Activated effector memory CD4-positive, alpha-beta T cell treated with Interleukin-2 at 50 U/mL for 16 hours (primary cell): ENCODE measurements around the gene TRAF2.
"Not testable (repeated sequence)": the region's sequence is repeated elsewhere in the genome, so short reads cannot be mapped to it uniquely, and the experiment has no call there.

Experiments used
- DNase-seq: peaks from one replicate; pipeline ENCODE4 v3.0.0-alpha.2; 2020

The TRAF2 gene, protein sequence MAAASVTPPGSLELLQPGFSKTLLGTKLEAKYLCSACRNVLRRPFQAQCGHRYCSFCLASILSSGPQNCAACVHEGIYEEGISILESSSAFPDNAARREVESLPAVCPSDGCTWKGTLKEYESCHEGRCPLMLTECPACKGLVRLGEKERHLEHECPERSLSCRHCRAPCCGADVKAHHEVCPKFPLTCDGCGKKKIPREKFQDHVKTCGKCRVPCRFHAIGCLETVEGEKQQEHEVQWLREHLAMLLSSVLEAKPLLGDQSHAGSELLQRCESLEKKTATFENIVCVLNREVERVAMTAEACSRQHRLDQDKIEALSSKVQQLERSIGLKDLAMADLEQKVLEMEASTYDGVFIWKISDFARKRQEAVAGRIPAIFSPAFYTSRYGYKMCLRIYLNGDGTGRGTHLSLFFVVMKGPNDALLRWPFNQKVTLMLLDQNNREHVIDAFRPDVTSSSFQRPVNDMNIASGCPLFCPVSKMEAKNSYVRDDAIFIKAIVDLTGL

DNA sequence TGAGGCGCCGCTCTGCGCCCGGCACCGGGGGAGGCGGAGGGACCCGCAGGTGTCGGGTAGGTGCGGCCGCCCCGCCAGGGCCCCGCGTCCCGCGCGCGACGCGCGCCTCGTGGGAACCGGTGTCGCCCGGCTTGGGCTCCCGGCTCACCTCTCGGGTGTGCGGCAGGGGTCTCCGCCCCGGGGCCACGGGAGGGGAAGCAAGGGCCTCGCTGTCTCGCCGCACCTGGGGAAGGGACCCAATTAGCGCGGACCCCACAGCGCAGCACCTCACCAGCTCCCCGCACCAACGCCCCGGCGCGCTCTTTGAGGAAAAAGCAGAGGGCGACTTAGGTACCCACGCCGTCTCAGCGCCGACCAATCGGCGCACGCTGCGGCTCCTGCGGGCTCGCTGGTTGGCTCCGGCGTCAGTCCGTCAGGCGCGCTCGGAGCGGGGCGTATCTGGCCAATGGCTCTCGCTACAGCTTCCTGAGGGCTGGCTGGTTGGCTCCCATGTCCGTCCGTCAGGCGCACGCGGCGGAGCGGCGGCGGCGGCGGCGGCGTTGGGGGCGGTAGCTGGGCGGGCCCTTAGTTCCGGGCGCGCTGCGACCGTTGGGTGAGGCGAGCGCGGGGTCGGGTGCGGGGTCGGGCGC, at the start of gene TRAF2:
Gene TRAF2, plus strand, starts transcription at position 567 of the 629 bp plus-strand sequence. CDS start 12,225 bp downstream, outside the sequence.
- DNase-seq: peak; percentile 98

DNA sequence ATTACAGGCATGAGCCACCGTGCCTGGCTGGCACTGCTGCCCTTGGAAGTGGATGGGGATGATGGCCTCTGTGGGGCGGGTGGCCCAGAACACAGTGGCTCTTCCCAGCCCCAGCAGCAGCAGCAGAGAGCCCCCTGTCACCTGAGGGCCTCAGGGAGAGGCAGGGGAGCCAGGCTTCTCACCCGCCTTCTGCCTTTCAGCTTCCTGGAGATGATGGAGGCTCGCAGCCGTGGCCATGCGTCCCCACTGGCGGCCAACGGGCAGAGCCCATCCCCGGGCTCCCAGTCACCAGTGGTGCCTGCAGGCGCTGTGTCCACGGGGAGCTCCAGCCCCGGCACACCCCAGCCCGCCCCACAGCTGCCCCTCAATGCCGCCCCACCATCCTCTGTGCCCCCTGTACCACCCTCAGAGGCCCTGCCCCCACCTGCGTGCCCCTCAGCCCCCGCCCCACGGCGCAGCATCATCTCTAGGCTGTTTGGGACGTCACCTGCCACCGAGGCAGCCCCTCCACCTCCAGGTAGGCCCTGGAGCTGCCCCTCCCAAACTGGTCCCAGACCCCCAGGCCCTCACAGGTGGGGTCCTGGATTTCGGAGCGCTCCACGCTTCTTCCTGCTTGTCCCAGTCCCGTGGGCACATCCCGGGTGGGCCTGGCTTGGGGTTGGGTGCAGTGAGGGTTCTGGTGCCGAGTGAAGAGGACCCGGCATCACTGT, 49.0 kb upstream of the TRAF2 start:
- DNase-seq: no peak

DNA sequence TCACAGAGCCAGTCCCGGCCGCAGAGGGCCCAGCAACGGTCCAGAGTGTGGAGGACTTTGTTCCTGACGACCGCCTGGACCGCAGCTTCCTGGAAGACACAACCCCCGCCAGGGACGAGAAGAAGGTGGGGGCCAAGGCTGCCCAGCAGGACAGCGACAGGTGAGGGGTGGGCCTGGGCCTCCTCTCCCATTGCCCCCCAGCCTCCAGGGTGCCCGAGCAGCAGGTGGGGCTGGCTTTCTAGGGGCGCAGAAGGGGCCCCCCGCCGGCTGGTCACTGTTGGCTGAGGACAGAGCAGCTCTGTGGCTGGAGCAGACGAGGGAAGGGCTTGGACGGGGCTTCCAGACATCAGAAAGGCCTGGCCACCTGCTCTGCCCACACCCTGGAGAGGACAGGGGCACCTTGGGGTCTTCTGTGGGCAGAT, 48.4 kb upstream of the TRAF2 start:
- DNase-seq: not testable (repeated sequence)

DNA sequence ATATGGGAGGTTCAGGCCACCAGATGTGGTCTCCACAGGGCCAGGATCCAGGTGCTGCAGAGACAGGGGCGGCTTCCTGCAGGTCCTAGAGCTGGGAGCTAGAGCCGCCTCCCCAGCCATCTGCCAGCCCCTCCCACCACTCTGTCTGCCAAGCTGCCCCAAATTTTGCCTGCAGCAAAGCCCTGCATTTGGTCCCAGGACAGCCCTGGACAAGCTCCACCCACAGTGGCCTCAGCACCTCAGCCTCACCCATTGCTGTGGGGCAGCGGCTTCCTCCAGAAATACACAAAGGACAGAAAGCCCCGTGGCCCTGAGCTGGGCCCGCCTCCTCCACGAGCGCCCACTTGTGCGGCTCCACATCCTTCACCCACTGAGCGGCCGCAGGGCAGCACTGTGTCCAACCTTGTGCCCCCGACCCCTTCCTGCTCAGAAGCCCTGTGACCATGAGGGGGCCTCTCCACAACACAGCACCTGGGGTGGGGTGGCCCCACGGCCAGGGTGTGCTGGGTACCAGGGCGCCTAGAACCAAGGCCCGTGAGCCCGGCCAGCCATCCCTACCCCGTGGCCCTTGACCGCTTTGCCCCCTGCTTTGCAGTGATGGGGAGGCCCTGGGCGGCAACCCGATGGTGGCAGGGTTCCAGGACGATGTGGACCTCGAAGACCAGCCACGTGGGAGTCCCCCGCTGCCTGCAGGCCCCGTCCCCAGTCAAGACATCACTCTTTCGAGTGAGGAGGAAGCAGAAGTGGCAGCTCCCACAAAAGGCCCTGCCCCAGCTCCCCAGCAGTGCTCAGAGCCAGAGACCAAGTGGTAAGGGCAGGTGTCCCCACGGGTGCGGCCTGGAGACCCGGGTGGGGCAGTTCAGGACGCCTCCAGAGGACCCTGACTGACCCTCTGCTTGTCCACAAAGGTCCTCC, 47.7 kb upstream of the TRAF2 start:
- DNase-seq: no peak

DNA sequence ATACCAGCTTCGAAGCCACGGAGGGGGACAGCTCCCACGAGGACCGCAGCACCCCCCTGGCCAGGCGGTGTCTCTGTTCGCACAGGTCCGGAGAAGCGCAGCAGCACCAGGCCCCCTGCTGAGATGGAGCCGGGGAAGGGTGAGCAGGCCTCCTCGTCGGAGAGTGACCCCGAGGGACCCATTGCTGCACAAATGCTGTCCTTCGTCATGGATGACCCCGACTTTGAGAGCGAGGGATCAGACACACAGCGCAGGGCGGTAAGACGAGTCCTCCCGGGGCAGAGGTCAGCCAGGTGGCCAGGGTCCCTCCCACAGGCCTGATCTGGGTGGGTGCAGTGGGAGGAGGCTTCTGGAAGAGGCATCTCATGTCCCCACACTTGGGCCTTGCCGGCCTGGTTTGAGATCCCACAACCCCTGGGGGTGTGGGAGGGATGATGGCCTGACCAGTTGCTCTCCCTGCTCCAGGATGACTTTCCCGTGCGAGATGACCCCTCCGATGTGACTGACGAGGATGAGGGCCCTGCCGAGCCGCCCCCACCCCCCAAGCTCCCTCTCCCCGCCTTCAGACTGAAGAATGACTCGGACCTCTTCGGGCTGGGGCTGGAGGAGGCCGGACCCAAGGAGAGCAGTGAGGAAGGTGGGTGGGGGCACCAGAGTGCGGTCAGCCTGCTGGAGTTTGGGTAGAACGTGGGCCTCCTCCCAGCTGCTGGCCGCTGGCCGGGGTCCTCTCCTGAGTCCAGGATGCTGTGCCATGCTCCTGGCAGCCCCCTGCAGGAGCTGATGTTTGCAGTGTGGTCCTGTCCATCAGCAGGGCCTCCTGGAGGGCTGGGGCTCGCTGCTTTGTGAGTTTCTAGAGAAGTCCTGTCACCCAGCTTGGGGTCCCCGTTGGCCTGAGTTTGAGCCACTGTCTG, 46.8 kb upstream of the TRAF2 start:
- DNase-seq: no peak

DNA sequence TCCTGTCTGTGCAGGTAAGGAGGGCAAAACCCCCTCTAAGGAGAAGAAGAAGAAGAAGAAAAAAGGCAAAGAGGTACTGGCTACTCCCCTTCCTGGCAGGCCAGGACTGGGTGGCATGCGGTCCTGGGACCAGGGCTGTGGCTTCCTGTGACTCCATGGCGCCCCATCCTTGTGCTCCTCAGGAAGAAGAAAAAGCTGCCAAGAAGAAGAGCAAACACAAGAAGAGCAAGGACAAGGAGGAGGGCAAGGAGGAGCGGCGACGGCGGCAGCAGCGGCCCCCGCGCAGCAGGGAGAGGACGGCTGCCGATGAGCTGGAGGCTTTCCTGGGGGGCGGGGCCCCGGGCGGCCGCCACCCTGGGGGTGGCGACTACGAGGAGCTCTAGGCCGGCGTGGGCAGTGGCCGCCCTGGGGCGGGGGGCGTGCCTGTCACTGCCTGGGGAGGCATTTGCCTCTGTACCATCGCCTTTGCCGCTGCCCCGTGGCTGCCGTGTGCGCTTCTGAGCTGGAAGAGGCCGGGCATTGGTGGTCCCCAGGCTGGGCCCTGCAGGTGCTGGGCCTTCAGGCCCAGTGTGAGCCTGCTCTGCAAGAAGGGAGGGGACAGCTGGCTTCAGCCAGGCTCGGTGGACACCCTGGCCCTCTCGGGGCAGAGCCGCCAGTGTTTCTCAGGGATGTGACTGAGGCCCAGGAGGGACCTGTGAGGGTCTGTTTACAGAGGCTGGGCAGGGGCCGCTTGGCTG, 46.0 kb upstream of the TRAF2 start:
- no peak for DNase-seq

DNA sequence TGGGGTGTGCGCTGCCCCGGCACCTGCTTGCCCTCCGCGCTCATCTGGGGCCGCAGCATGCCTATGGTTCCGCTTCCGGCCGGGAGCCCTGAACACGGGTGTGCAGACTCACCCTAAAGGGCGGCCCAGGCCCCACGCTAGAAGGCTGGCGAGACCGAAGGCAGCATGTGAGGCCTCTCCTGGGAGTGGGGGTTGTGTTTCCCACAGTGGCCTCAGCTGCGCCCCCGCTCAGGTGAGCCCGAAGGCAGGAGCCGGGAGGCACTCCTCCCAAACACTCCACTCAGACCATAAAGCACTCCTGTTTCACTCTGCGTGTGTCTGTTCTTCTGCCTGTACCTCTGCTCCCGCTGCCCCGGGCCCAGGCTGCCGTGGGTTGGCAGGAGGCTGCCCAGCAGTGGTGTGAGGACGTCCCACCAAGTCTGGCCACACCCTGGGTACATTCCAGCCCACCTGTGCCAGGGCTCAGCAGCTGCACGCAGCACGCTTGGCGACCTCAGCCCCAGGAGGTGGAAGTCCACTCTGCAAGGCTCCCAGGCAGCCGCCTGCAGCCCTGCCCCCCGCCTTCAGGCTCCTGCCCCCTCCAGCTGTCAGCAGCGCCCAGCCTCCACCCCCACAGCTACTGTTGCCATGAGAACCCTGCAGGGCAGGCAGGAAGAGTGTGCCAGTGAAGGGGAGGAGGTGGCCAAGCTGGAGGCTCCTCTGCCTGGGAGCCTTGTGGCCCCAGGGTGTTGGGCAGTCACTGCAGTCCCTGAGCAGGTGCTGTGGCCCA, 45.3 kb upstream of the TRAF2 start:
- no peak for DNase-seq

DNA sequence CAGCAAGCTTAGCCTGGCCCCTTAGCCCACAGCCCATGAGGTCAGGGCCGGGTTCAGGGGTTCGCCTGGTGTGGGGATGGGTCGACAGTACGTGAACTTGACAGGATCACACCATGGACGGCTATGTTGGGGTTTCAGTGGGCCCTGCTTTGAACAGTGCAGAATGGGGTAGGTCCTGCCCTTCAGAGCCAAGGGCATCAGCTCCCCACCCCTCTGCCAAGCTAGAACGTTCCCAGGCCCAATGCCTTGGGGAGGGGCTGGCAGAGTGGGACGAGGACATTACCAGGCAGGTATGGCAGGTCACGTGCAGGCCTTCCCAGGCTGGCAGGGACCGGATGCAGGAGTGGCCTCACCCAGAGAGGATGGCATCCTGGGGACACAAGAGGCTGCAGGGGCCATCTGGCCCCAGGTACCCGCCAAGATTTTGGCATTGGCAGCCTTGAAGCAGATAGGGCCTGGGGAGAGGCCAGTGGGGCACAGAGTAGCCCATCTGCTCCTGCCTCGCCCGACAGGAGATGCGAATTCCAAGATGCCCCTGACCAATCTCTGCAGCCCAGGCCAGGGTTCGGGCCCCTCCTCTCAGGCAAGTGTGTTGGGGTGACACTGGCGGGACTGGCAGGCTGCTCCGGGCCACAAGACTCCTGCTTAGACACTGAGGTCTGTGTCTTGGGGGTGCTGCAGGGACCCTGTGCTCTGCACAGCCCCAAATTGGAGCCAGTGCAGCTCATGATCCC, 44.5 kb upstream of the TRAF2 start:
- not testable (repeated sequence) for DNase-seq

DNA sequence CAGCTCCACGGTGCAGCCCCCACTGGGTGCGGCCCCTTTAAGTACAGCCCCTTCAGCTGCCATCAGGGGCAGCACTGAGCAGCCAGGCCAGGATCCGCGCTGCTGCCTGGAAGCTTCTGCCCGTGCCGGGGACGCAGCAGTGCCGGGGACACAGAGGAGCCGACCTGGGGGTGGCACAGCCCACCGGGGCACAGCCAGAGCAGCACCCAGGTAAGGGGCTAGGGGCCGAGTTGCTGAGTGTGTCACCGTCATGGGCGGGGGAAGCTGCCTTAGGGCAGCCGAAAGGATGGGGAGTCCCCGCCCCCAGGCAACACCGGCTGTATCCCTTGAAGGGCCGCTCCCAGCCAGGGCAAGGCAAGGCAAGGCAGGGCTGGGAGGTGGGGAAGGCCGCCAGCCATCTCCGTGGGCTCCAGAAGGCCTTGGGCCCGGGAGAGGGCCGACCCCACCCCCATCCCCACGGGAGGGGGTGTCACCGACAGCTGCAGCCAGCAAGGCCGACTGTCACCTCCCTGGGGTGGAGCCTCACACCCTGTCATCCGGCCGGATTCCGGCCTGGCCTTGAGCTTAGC, 43.9 kb upstream of the TRAF2 start, which contains the start of gene AJM1:
Gene AJM1, plus strand, starts transcription at position 99 of the 569 bp plus-strand sequence. CDS start 1,937 bp downstream, outside the sequence.
- DNase-seq: peak; percentile 72

DNA sequence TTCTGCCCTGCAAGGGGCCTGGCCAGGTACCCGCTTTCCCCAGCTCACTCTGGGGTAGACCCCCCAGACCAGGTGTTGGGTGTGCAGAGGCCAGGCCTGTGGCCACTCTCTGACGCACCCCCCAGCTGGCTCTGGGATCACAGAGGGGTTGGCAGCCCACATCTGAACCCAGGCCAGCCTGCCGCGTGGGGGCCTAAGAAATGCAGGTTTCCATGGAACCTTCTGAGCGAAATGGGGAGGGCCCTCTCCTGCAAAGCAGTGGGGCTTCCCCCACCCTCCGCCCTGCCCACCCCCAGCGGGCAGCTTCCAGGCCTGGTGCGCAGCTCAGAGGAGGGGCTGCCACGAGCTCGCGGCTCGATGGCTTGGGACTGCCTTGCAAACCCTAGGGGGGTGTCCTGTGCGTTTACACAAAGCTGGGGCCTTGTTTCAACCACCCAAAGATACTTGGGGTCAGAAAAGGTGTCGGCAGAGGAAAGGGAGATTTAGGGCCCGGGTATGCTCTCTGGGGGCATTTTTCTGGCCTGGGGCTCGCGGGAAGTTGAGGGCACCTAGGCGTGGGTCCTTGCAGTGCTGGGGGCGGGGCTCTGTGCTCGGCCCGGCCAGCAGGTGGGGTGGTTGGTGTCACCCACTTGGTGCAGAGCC, 43.0 kb upstream of the TRAF2 start:
- not testable (repeated sequence) for DNase-seq

DNA sequence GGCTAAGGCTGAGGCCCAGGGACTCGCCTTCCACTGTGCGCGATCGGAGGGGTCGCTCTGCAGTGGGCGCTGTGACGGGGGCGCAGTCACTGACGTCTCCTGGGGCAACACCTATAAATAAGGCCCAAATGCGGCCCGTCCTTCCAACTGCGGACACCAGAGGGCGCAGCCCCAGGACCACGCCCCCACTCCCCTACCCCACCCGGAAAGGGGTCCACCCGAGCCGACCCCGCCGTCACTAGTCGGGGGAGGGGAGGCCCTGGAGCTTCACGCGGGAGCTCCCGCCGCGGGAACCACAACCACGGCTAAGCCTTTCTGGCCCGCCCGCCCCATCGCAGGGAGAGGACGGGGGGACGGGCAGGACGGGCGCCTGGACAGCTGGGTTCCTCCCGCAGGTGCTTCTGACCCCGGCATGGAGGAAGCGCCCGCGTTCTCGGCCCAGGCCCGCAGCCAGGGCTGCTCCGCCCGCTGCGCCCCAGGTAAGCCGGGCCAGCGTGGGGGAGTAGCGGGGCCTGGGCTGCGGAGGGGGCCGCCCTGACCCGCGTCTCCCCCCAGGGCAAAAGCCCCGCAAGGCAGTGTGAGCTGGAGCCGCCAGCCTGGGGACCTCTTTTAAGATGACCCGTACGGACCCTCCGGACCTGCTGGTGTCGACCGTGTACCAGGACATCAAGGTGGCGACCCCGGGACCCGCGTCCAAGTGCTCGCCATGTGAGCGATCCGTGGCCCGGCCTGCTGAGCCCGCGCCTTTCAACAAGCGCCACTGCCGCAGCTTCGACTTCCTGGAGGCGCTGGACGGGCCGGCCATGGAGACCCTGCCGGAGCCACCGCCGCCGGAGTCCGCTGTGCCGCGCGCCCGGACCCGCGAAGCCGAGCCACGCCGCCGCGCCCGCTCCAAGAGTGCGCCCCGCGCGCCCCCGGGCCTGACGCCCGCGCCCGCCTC, 42.2 kb upstream of the TRAF2 start:
- DNase-seq: peak; percentile 39

DNA sequence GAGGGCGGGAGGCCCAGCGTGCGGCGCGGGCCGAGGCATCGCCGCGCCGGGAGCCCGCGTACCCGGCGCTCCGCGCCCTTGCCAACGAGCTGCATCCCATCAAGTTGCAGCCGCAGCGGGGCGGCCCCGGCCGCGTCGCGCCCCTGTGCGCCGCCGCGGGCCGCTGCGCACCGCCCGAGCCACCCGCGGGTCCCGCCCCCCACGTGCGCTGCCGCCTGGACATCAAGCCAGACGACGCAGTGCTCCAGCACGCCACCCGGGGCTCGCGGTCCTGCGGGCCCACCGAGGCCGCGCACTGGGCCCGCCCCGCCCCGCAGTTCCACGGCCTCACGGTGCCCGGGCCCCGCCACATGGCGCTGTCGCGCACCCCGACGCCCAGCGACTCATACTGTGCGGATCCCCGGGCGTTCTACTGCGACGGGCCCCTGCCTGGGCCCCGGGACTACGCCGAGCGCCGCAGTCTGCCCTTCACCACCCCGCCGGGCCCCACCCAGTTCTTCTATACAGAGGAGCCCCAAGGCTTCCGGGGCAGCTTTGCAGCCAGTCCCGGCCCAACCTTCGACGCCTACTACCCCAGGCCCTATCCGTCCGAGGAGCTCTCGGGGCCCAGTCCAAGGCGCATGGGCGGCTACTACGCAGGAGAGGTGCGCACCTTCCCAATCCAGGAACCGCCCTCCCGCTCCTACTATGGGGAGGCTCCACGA, 41.4 kb upstream of the TRAF2 start:
- DNase-seq: no peak

DNA sequence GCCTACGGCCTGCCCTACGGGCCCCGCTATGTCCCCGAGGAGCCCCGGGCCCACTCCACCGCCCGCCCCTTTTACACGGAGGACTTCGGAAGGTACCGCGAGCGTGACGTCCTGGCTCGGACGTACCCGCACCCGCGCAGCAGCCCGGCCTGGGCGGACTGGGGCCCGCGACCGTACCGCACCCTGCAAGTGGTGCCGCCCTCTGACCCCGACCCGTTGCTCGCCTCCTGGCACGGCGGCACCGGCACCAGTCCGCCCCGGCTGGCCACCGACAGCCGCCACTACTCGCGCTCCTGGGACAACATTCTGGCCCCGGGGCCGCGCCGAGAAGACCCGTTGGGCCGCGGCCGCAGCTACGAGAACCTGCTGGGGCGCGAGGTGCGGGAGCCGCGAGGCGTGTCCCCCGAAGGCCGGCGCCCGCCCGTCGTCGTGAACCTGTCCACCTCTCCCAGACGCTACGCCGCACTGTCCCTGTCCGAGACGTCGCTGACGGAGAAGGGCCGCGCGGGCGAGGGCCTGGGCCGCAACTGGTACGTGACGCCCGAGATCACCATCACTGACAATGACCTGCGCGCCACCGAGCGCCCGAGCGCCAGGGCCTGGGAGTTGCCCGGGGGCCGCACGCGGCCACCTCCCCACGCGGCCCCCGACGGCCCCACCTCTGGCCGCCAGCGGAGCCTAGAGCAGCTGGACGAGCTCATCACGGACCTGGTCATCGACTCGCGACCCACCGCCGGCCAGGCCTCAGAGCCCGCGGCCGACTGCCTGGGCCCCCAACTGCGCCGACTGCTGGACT, 40.7 kb upstream of the TRAF2 start:
- no peak for DNase-seq

DNA sequence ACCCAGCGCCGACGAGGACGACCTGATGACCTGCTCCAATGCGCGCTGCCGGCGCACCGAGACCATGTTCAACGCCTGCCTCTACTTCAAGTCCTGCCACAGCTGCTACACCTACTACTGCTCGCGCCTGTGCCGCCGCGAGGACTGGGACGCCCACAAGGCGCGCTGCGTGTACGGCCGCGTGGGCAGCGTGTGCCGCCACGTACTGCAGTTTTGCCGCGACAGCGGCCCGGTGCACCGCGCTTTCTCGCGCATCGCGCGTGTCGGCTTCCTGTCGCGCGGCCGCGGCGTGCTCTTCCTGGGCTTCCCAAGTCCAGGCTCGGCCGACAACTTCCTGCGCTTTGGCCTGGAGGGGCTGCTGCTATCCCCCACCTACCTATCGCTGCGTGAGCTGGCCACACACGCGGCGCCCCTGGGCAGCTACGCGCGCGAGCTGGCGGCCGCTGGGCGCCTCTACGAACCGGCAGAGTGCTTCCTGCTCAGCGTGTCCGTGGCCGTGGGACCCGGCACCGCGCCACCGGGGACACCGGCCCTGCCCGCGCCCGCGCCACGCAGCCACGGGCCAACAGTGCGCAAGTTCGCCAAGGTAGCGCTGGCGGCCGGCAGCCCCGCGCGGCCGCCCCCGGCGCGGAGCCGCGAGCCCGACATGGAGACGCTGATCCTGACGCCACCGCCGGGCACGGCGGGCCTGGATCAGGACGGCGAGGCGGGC, 39.8 kb upstream of the TRAF2 start:
- DNase-seq: no peak
